Renal pelvis (tissue), 4 donors: ENCODE measurements around the gene GGA1. TPM values are rescaled to one million over a fixed set of nuclear protein-coding genes. Genes with fewer than 3 reads are reported as not detected.

Source experiments
- DNase-seq: peaks from one replicate; pipeline ENCODE4 v3.0.0-alpha.2; 2013
- polyA plus RNA-seq, 3 donors: library from polyadenylated mRNA; unstranded; fragments of 120-200 nt; gene quantifications; one replicate each; pipeline ENCODE4 v1.2.1, GENCODE V29; 2013; ENCODE audit not compliant: insufficient read length in 3 of 3

The GGA1 gene
- polyA plus RNA-seq, 3 donors: 51.2 to 84.9 (median 79.6) TPM

DNA sequence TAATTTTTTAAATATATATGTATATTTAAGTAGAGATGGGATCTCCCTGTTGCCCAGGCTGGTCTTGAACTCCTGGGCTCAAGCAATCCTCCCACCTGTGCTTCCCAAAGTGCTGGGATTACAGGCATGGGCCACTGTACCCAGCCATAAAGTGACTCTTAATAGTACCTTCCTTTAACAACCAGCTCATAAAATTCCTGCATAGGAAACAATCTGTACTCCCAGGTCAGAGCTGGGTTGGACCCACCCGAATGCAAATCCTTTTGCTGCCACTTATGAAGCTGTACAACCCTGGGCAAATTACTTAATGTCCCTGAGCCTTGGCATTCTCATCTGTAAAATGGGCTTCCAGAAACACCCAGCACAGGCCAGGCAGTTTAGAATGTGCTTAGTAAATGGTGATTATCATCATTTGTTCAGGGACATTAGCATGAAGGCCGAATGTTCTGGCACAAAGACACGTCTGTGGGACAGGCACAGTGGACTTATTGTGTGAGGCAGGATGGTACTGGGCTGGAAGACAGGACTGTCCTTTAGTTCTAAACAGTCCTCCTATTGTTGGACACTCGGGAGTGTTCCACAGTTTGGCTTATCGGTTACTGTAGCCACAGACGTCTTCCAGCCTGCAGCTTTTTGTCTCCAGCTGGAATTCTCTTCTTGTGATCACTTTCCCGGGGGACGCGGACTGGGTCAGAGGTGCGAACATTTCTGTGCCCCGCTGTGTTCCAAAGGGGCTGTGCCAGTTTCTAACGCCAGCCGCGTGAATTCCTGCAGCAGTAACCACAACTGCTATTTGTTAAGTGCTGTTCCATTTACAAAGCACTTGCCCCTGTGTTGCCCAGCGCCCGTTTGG lies 55.8 kb downstream of the GGA1 start:
- no peak for DNase-seq

GRCh38 chr22:37665487-37665886 lies 56.9 kb downstream of the GGA1 start:
- DNase-seq: no peak

DNA sequence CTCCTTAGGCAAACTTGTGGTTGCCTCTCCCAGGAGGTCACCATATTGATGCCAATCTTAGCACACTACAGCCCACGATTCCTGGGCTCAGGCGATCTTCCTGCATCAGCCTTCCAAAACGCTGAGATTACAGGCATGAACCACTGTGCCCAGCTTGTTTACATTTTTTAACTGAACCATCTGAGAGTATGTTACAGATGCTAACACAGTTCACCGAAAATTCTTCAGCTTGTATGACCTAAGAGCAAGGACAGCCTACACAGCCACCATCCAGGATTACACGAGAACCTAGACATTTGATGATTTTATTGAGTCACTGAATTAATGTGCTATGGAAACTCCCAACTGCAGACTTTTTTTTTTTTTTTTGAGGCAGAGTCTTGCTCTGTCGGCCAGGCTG lies 61.0 kb downstream of the GGA1 start:
- DNase-seq: no peak

- DNase-seq: no peak
Measured at GRCh38 chr22:37672206-37672919, 63.7 kb downstream of the GGA1 start.

DNA sequence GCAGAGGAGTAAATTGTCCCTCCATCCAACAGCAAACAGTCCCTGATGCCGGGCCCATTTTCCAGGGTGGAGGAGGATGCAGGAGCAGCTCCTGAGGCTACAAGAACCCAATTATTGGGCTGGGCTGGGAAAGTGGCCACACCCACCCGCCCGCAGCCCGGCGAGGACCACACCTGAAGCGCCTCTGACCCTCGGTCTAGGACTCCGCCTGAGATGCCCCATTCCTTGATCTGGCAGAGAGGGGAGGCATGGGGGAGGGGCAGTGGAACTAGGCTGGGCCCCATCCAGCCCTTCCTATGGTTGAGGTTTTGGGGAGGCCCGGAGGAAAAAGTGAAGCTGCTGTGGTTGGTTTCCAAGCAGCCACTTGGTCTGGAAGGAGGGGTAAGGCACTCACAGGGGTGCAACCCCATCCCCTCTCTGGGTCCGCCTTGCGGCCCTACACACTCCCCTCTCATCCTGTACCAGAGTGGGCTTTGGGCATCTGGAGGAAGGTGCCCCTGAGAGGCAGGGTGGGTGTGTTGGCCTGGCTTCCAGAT lies 64.4 kb downstream of the GGA1 start:
- no peak for DNase-seq

GRCh38 chr22:37674248-37674647 lies 65.6 kb downstream of the GGA1 start:
- no peak for DNase-seq

DNA sequence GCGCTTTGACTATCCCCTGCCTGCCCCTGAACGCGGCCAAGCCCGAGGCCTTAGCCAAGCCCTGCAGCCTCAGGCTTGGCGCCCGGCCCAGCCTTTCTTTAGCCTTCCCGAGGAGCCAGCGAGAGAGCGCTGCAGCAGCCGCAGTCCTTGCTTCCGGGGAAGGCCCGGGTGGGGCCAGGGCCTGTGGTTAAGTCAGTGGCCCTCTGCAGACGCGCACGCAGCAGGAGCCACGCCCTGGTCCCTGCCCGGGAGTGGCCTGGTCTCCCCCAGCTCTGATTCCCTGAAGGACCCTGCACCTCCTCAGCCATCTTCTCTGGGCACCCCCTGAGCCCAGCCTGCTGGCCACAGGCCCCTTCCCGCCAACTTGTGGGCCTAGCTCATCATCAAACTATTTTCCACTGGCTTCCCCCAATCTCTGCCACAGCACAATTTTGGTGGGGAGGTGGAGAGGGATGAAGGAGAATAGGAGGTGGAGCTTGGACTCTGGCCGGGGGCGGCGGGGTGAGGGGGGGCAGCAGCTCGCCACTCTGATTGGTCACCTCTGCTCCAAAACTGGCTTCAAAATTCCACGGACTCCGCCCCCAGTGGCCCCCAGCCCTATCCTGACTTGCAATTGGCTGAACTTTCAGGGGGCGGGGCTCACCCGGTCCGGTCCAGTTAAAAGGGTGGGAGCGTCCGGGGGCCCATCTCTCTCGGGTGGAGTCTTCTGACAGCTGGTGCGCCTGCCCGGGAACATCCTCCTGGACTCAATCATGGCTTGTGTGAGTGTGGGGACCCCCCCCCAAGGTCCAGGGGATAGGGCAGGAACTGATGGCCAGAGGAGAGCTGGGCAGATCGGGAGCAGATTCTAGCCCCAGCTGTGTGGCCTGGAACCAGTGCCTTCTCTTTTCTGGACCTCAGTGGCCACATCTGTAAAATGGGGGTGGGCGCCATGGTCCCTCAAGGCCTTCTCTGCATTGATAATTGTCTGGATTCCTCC lies 66.6 kb downstream of the GGA1 start, which contains the start of gene LGALS1:
LGALS1 (plus strand) TSS at position 686 of the 979 bp plus-strand sequence; CDS start at position 753, 67 bp downstream.
- peak; percentile 86 for DNase-seq

GRCh38 chr22:37675930-37676735 lies 67.5 kb downstream of the GGA1 start:
- DNase-seq: no peak

DNA sequence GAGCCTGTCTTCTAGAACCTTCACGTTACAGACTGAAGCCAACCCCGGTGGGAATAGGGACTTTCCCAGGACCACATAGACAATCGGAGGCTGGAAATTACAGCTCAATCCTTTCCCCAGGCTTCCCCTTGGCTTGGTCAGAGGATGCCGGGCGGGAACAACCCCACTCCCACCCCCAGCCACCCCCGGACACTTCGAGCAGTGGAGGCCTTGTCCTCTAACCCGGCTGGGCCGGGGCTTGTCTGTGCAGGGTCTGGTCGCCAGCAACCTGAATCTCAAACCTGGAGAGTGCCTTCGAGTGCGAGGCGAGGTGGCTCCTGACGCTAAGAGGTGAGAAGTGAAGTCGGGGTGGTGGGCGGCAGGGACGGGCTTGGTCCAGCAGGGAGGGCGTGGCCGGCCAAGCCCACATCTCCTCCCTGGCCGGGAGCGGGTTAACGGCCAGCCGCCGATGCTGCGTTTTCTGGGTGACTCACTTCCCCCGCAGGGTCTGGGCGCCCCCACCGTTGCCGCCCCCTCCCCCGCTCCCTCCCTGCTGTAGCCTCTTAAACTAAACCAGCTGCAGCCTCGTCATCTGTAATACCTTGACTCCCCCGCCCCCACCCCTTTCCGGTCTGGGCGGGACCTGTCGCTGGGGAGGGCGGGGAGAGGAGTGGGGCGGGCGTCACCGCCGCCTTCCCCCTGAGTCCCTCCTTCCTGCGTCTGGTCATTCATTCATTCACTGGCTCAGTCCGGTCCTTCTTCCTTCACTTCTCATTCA lies 68.3 kb downstream of the GGA1 start:
- peak; percentile 91 for DNase-seq

DNA sequence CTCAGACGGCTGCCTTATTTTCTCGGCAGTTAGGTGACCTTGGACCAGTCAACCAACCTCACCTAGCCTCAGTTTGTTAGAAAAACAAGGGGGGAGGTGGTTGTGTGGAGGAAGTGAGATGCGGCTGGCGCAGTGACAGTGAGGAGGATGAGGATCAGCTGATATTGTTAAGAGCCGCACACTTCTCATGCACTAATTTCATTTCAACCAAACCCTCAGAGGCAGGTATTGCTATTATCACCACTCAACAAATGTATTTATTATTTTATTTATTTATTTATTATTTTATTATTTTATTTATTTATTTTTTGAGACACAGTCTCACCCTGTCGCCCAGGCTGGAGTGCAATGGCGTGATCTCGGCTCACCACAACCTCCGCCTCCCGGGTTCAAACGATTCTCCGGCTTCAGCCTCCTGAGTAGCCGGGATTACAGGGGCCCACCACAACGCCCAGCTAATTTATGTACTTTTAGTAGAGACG lies 68.9 kb downstream of the GGA1 start:
- no peak for DNase-seq

- no peak for DNase-seq
Measured at GRCh38 chr22:37678372-37678771, 69.7 kb downstream of the GGA1 start.

DNA sequence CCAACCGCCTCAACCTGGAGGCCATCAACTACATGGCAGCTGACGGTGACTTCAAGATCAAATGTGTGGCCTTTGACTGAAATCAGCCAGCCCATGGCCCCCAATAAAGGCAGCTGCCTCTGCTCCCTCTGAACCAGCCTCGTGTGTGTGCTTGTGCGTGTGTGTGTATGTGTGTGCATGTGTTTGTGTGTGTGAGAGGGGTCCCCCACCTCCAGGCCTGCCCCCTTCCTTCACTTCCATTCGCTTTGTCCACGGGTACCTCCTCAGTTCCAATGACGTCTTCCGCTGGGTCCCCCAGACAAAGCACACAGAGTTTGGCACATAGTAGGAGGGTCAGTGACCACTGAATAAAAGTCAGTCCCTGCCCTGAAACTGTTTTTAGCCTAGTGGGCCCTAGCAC lies 71.0 kb downstream of the GGA1 start:
- no peak for DNase-seq

DNA sequence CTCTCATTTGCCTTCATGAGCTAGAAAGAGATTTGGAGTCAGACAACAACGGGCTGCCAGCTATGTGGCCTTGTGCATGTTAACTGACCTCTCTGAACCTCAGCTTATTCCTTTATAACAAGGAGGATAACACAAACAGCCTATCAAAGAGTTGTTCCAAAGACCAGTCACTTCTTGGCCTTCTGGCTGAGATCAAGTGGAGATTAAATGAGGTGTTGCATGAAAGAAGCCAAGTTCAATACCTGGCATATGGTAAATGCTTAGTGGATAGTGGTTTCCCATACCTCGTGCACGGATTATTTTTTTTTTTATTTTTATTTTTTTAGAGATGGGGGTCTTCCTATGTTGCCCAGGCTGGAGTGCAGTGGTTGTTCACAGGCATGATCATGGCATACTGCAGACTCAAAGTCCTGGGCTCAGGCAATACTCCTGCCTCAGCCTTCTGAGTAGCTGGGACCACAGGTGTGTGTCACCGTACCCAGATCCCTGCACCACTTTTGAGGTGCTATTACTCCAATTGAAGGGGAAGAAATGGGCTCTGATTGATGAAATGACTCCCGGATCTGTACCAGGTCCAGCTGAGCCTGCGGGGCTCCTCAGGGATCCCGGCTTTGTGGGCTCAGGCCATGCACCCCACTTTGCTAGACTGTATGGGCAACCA lies 71.7 kb downstream of the GGA1 start:
- no peak for DNase-seq

- DNase-seq: no peak
Measured at GRCh38 chr22:37681001-37681424, 72.4 kb downstream of the GGA1 start.

GRCh38 chr22:37681556-37682049 lies 73.0 kb downstream of the GGA1 start:
- DNase-seq: no peak
